IMR-90 (cell line): ENCODE data around the gene LYZL1. TPM values are rescaled to one million over a fixed set of nuclear protein-coding genes. Genes with fewer than 3 reads are reported as not detected.

Experiments used
- ATAC-seq: fragments of 200-7000 bp; cut with Tn5 transposase; 2 replicates; pipeline ENCODE4 v1.9.1; 2020; ENCODE audit warnings: low read depth, mild to moderate bottlenecking, moderate library complexity
- BruUV-seq: library from RNA; stranded (reverse); fragments of 400-500 nt; replicated peaks from 2 replicates; lab custom pipeline; 2021; lab: Mats Ljungman, UMichigan
- CTCF ChIA-PET: fragments of 300-600 bp; formaldehyde crosslinking; extraction: SDS; loops from one replicate; lab custom pipeline; 2021; ENCODE audit warnings: antibody characterized with exemption; lab: Yijun Ruan, JAX
- POLR2A ChIA-PET: fragments of 300-600 bp; sonication (Branson Sonifier 250); formaldehyde crosslinking; loops from one replicate; lab custom pipeline; 2022; ENCODE audit warnings: antibody characterized with exemption; ENCODE audit not compliant: unreplicated experiment; lab: Charles Lee
- DNase-seq: peaks from one replicate; pipeline ENCODE4 v3.0.0; 2013
- H2AFZ ChIP-seq: replicated peaks from 2 replicates; pipeline ENCODE3; 2013; ENCODE audit warnings: low read length, mild to moderate bottlenecking; ENCODE audit not compliant: poor library complexity
- H2AK5ac ChIP-seq: 2 replicates; pipeline ENCODE4 v1.6.1; 2013; ENCODE audit warnings: low read depth, low read length, inconsistent platforms
- H2AK9ac ChIP-seq: replicated peaks from 2 replicates; pipeline ENCODE3; 2013; ENCODE audit warnings: mild to moderate bottlenecking, low read depth, low read length, moderate library complexity; ENCODE audit not compliant: poor library complexity
- H2BK120ac ChIP-seq: 2 replicates; pipeline ENCODE4 v1.6.1; 2013; ENCODE audit warnings: low read depth, low read length, inconsistent platforms
- H2BK15ac ChIP-seq: 3 replicates; pipeline ENCODE4 v1.6.1; 2013; ENCODE audit warnings: low read depth, low read length, inconsistent platforms
- H2BK20ac ChIP-seq: 2 replicates; pipeline ENCODE4 v1.6.1; 2013; ENCODE audit warnings: low read depth, mild to moderate bottlenecking, inconsistent platforms, low read length, moderate library complexity
- H2BK5ac ChIP-seq: 2 replicates; pipeline ENCODE4 v1.6.1; 2013; ENCODE audit warnings: mild to moderate bottlenecking, low read depth, low read length, inconsistent platforms; ENCODE audit not compliant: poor library complexity, severe bottlenecking
- H3K14ac ChIP-seq: replicated peaks from 2 replicates; pipeline ENCODE4 v1.6.1; 2013; ENCODE audit warnings: low read depth, low read length, inconsistent platforms
- H3K18ac ChIP-seq: 2 replicates; pipeline ENCODE4 v1.6.1; 2013; ENCODE audit warnings: low read depth, low read length, control low read depth
- H3K23ac ChIP-seq: 2 replicates; pipeline ENCODE4 v1.6.1; 2013; ENCODE audit warnings: low read depth, low read length, inconsistent platforms
- H3K27ac ChIP-seq: 2 replicates; pipeline ENCODE4 v1.5.1; 2013; ENCODE audit warnings: mild to moderate bottlenecking, control low read depth, low read length; ENCODE audit not compliant: insufficient read depth
- H3K27me3 ChIP-seq: 2 replicates; pipeline ENCODE4 v1.6.1; 2013; ENCODE audit warnings: low read length; ENCODE audit not compliant: control insufficient read depth, insufficient read depth
- H3K36me3 ChIP-seq: 2 replicates; pipeline ENCODE4 v1.6.1; 2013; ENCODE audit warnings: low read length, mixed read lengths; ENCODE audit not compliant: control insufficient read depth, insufficient read depth
- H3K4ac ChIP-seq: 2 replicates; pipeline ENCODE4 v1.6.1; 2013; ENCODE audit warnings: low read depth, low read length, inconsistent platforms
- H3K4me1 ChIP-seq: 2 replicates; pipeline ENCODE4 v1.6.1; 2013; ENCODE audit warnings: low read length, mixed read lengths; ENCODE audit not compliant: control insufficient read depth, insufficient read depth
- H3K4me2 ChIP-seq: 2 replicates; pipeline ENCODE4 v1.6.1; 2013; ENCODE audit warnings: low read depth, mild to moderate bottlenecking, control low read depth, low read length, moderate library complexity
- H3K4me3 ChIP-seq: 2 replicates; pipeline ENCODE4 v1.5.1; 2013; ENCODE audit warnings: low read depth, mild to moderate bottlenecking, control low read depth, low read length, moderate library complexity; ENCODE audit not compliant: insufficient read depth
- H3K56ac ChIP-seq: 2 replicates; pipeline ENCODE4 v1.6.1; 2013; ENCODE audit warnings: low read length, inconsistent platforms; ENCODE audit not compliant: insufficient read depth; ENCODE audit errors: extremely low read depth
- H3K79me1 ChIP-seq, 2 experiments: 2 replicates each; pipeline ENCODE4 v1.6.1; 2013; ENCODE audit warnings: low read length in 2 of 2, inconsistent platforms in 1 of 2, low read depth in 1 of 2
- H3K9ac ChIP-seq: 2 replicates; pipeline ENCODE4 v1.6.1; 2013; ENCODE audit warnings: low read depth, low read length, control low read depth
- H3K9me1 ChIP-seq: 2 replicates; pipeline ENCODE4 v1.6.1; 2013; ENCODE audit warnings: low read length, inconsistent platforms; ENCODE audit not compliant: insufficient read depth
- H3K9me3 ChIP-seq: 2 replicates; pipeline ENCODE4 v1.6.1; 2013; ENCODE audit warnings: low read length; ENCODE audit not compliant: control insufficient read depth, insufficient read depth
- H4K20me1 ChIP-seq: 2 replicates; pipeline ENCODE4 v1.6.1; 2013; ENCODE audit warnings: low read length, inconsistent platforms; ENCODE audit not compliant: insufficient read depth
- H4K5ac ChIP-seq: 2 replicates; pipeline ENCODE4 v1.6.1; 2013; ENCODE audit warnings: mild to moderate bottlenecking, low read depth, low read length, control low read depth
- H4K8ac ChIP-seq, 2 experiments: 2 replicates each; pipeline ENCODE4 v1.6.1; 2013; ENCODE audit warnings: low read depth in 2 of 2, low read length in 2 of 2, control low read depth in 1 of 2, inconsistent platforms in 1 of 2
- H4K91ac ChIP-seq: 2 replicates; pipeline ENCODE4 v1.6.1; 2013; ENCODE audit warnings: low read depth, low read length, inconsistent platforms; ENCODE audit not compliant: insufficient read depth
- BHLHE40 ChIP-seq: fragments of 150-350 bp; IDR thresholded peaks from 2 replicates; pipeline ENCODE4 v1.6.1; 2016; ENCODE audit warnings: mild to moderate bottlenecking, low read depth, low read length
- CEBPB ChIP-seq: IDR thresholded peaks from 2 replicates; pipeline ENCODE4 v1.6.1; 2012; ENCODE audit warnings: low read depth, low read length, improper control_type of control experiment
- CHD1 ChIP-seq: IDR thresholded peaks from 2 replicates; pipeline ENCODE4 v1.6.1; 2012; ENCODE audit warnings: low read depth, low read length, improper control_type of control experiment
- FOS ChIP-seq: fragments of 150-350 bp; IDR thresholded peaks from 2 replicates; pipeline ENCODE4 v1.6.1; 2016; ENCODE audit warnings: low read depth, low read length
- MAZ ChIP-seq: IDR thresholded peaks from 2 replicates; pipeline ENCODE4 v1.6.1; 2012; ENCODE audit warnings: low read depth, mild to moderate bottlenecking, low read length, improper control_type of control experiment, moderate library complexity, borderline replicate concordance
- NFE2L2 ChIP-seq: fragments of 150-350 bp; IDR thresholded peaks from 2 replicates; pipeline ENCODE4 v1.6.1; 2016; ENCODE audit warnings: low read depth, mild to moderate bottlenecking, low read length
- POLR2A ChIP-seq: IDR thresholded peaks from 2 replicates; pipeline ENCODE4 v1.6.1; 2012; ENCODE audit warnings: mild to moderate bottlenecking, low read depth, low read length
- RAD21 ChIP-seq: IDR thresholded peaks from 2 replicates; pipeline ENCODE4 v1.6.1; 2012; ENCODE audit warnings: low read length, improper control_type of control experiment
- RCOR1 ChIP-seq: IDR thresholded peaks from 2 replicates; pipeline ENCODE4 v1.6.1; 2012; ENCODE audit warnings: mild to moderate bottlenecking, low read length, improper control_type of control experiment; ENCODE audit not compliant: insufficient replicate concordance
- SMC3 ChIP-seq: fragments of 150-350 bp; IDR thresholded peaks from 2 replicates; pipeline ENCODE4 v1.6.1; 2016; ENCODE audit warnings: low read depth, mild to moderate bottlenecking, antibody characterized with exemption, low read length, moderate library complexity
- WGBS, 2 experiments: methylation state at CpG; one replicate each; pipeline versions ENCODE4 v1.1.5 to v1.1.7; 2013; ENCODE audit warnings: missing lambda C conversion rate in 2 of 2; ENCODE audit not compliant: insufficient read length in 1 of 2; ENCODE audit errors: extremely low coverage in 2 of 2; 5-methylcytosine and 5-hydroxymethylcytosine counted together
- dilution Hi-C: fragments of 300-500 bp; cut with HindIII; formaldehyde crosslinking; loops from one replicate; pipeline ENCODE4 v1.14.3; 2018; ENCODE audit warnings: low sequenced_read_pairs; ENCODE audit not compliant: unreplicated experiment
- in situ Hi-C: fragments of 300-500 bp; cut with MboI; formaldehyde crosslinking; loops from 3 replicates; pipeline ENCODE4 v1.14.3; 2019; ENCODE audit warnings: low sequenced_read_pairs, inconsistent platforms, mixed read lengths
- intact Hi-C: fragments of 100-400 bp; cut with micrococcal nuclease; formaldehyde crosslinking; loops from 2 replicates; pipeline ENCODE4 v1.10.0; 2022
- polyA plus RNA-seq, 3 experiments: library from polyadenylated mRNA; depleted of rRNA; stranded (reverse); fragments of >200 nt; gene quantifications; 2 replicates each; pipeline ENCODE4 v1.2.3, GENCODE V29; 2012; ENCODE audit warnings: low replicate concordance in 1 of 3
- total RNA-seq: library from RNA; depleted of rRNA; stranded (reverse); fragments of >200 nt; gene quantifications from 2 replicates; pipeline ENCODE4 v1.2.3, GENCODE V29; 2012
- TF ChIP-seq, protein P1 (sequence below): conservative IDR thresholded peaks from 2 replicates; pipeline ENCODE4 v1.5.1; 2012; ENCODE audit warnings: mild to moderate bottlenecking, low read depth, low read length, improper control_type of control experiment
- TF ChIP-seq, protein P2 (sequence below): fragments of 150-350 bp; IDR thresholded peaks from 2 replicates; pipeline ENCODE4 v1.6.1; 2016; ENCODE audit warnings: low read depth, mild to moderate bottlenecking, low read length, moderate library complexity, borderline replicate concordance
- TF ChIP-seq, protein P3 (sequence below): fragments of 150-350 bp; IDR thresholded peaks from 2 replicates; pipeline ENCODE4 v1.6.1; 2017; ENCODE audit warnings: mild to moderate bottlenecking, antibody characterized with exemption, low read length, low read depth

LYZL1 gene
- total and polyA plus RNA-seq, 2 of the 4 experiments (the other 2 are of a cell fraction): not detected

DNA sequence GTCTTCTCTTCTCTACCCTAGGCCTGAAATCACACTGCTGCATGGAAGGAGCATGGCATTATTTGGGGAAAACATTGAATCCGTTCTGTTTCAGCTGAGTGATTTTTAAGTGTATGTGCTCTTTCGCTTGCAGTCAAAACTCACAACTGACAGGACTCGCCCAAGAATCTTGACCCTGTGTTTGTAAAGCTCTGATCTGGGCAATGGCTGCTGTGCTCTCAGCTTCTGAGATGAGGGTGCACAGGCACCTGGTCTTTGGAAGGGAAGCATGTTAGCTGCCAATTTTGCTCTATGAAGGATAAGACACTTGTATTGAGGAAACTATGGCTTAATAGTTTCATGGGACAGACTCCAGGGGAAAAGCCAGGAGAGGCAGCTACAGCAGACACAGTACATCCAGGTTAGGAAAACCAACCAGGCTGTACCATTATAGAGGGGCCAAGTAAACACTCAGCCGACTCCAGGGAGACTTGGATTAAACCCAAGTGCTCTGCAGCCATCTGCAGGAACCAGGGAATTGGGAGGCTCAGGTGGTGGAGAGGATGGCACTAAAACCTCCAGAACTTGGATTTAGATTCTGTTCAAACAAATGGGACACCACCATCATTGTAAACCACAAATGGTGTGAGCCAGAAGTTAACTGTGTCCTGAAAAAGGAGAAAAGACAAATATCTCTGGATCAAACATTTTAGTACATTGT is 43.3 kb downstream of the LYZL1 start:
- no peak overlapping the region for H3K23ac ChIP-seq
- H4K8ac ChIP-seq: no peak overlapping the region
- ATAC-seq: no peak
- H3K4me1 ChIP-seq: peaks cover 4% of the 10 kb centered on the region
- no peak overlapping the region for H2AK9ac ChIP-seq
- no peak overlapping the region for H3K4me2 ChIP-seq
- no peak for DNase-seq
- dilution Hi-C loops: no loop called here
- no peak for TF ChIP-seq RCOR1
- no peak for TF ChIP-seq BHLHE40
- no peak for TF ChIP-seq FOS
- TF ChIP-seq MAZ: no peak
- TF ChIP-seq POLR2A: no peak
- no peak for TF ChIP-seq NFE2L2
- no peak for TF ChIP-seq CHD1
- no peak for TF ChIP-seq RAD21
- no peak for TF ChIP-seq SMC3
- TF ChIP-seq CEBPB: no peak
- TF ChIP-seq, protein P1, sequence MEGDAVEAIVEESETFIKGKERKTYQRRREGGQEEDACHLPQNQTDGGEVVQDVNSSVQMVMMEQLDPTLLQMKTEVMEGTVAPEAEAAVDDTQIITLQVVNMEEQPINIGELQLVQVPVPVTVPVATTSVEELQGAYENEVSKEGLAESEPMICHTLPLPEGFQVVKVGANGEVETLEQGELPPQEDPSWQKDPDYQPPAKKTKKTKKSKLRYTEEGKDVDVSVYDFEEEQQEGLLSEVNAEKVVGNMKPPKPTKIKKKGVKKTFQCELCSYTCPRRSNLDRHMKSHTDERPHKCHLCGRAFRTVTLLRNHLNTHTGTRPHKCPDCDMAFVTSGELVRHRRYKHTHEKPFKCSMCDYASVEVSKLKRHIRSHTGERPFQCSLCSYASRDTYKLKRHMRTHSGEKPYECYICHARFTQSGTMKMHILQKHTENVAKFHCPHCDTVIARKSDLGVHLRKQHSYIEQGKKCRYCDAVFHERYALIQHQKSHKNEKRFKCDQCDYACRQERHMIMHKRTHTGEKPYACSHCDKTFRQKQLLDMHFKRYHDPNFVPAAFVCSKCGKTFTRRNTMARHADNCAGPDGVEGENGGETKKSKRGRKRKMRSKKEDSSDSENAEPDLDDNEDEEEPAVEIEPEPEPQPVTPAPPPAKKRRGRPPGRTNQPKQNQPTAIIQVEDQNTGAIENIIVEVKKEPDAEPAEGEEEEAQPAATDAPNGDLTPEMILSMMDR: no peak
- TF ChIP-seq, protein P2, sequence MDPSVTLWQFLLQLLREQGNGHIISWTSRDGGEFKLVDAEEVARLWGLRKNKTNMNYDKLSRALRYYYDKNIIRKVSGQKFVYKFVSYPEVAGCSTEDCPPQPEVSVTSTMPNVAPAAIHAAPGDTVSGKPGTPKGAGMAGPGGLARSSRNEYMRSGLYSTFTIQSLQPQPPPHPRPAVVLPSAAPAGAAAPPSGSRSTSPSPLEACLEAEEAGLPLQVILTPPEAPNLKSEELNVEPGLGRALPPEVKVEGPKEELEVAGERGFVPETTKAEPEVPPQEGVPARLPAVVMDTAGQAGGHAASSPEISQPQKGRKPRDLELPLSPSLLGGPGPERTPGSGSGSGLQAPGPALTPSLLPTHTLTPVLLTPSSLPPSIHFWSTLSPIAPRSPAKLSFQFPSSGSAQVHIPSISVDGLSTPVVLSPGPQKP: no peak
- TF ChIP-seq, protein P3, sequence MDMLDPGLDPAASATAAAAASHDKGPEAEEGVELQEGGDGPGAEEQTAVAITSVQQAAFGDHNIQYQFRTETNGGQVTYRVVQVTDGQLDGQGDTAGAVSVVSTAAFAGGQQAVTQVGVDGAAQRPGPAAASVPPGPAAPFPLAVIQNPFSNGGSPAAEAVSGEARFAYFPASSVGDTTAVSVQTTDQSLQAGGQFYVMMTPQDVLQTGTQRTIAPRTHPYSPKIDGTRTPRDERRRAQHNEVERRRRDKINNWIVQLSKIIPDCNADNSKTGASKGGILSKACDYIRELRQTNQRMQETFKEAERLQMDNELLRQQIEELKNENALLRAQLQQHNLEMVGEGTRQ: no peak
- in situ Hi-C loops: no loop called here
- no peaks in the 10 kb centered on the region for H3K79me1 ChIP-seq
- H3K14ac ChIP-seq: no peak overlapping the region
- ChIA-PET POLR2A (no interaction called here), CTCF (interaction anchor here (0.6 kb wide), 1 partner anchor 12 kb away, joined by 7 read pairs; no protein-coding TSS in a partner anchor)
- no peaks in the 10 kb centered on the region for H3K9me3 ChIP-seq
- no peak overlapping the region for H3K4ac ChIP-seq
- no peak overlapping the region for H3K56ac ChIP-seq
- BruUV-seq: no TSS peak
- H3K9me1 ChIP-seq: no peaks in the 10 kb centered on the region
- H4K91ac ChIP-seq: no peak overlapping the region
- H2BK15ac ChIP-seq: no peak overlapping the region
- H3K36me3 ChIP-seq: no peaks in the 10 kb centered on the region
- no peak overlapping the region for H3K4me3 ChIP-seq
- no peak overlapping the region for H4K5ac ChIP-seq
- 86% methylated on average over 2 of the region's 4 CpGs; no CpG with 5 or more reads in 1 of the 2 experiments for WGBS, 2 experiments
- no peak overlapping the region for H3K18ac ChIP-seq
- no peak overlapping the region for H2AFZ ChIP-seq
- no peak overlapping the region for H2BK5ac ChIP-seq
- H2BK20ac ChIP-seq: no peak overlapping the region
- no peak overlapping the region for H2AK5ac ChIP-seq
- intact Hi-C loops: no loop called here
- peaks cover 28% of the 10 kb centered on the region for H3K27me3 ChIP-seq
- no peak overlapping the region for H3K27ac ChIP-seq
- H3K9ac ChIP-seq: no peak overlapping the region
- H4K20me1 ChIP-seq: no peaks in the 10 kb centered on the region
- no peak overlapping the region for H2BK120ac ChIP-seq
